Measurements from ENCODE around the gene ANKRD39. TPM values are rescaled to one million over a fixed set of nuclear protein-coding genes. Genes with fewer than 3 reads are reported as not detected.

Gene ANKRD39
- total RNA-seq, 1 experiment from 2014 or later: 24.4 TPM

DNA sequence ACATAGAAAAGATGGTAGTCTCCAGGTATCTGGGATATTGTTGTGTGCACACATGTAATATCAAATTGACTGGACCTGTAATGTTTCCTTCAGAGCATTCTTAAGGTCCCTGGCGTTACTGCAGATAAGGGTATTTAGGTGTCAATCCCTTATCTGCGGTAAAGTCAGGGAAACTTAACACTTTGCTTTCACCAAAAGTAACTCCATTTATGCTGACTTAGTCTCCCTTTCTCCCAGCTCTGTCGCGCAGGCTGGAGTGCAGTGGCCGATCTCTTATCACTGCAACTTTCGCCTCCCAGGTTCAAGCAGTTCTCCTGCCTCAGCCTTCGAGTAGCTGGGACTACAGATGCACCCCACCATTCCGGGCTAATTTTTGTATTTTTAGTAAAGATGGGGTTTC lies 39.9 kb downstream of the ANKRD39 start:
- H3K36me3 ChIP-seq (ENCODE audit: control insufficient read depth, insufficient read depth, low read length): no peaks in the 10 kb centered on the region; the same call in 1 of the 2 replicates
- H3K4me1 ChIP-seq (ENCODE audit: control insufficient read depth, insufficient read depth, low read length): peaks cover 35% of the 10 kb centered on the region
- no TSS peak for BruUV-seq (replicated peaks)
- ChIA-PET POLR2A (no interaction called here), CTCF (no interaction called here)
- no peaks in the 10 kb centered on the region for H3K27me3 ChIP-seq (ENCODE audit: control insufficient read depth, insufficient read depth, low read length)
- H3K27ac ChIP-seq (ENCODE audit: low read length): no peak overlapping the region; the same call in 1 of the 2 replicates
- intact Hi-C loops (cut with micrococcal nuclease; ENCODE audit: unreplicated experiment) (no loop called here), in situ Hi-C loops (cut with HindIII; ENCODE audit: low pct_unique_long_range_greater_than_20kb, low sequenced_read_pairs) (no loop called here)
- no peaks in the 10 kb centered on the region for H3K9me3 ChIP-seq (ENCODE audit: control insufficient read depth, insufficient read depth, low read depth, low read length)
- TF ChIP-seq TCF7L2 (IDR thresholded peaks at IDR 0.05; ENCODE audit: low read depth, low read length): no peak
- TF ChIP-seq POLR2AphosphoS5 (IDR thresholded peaks at IDR 0.05; ENCODE audit: low read depth, low read length): no peak
- TF ChIP-seq, protein P1, sequence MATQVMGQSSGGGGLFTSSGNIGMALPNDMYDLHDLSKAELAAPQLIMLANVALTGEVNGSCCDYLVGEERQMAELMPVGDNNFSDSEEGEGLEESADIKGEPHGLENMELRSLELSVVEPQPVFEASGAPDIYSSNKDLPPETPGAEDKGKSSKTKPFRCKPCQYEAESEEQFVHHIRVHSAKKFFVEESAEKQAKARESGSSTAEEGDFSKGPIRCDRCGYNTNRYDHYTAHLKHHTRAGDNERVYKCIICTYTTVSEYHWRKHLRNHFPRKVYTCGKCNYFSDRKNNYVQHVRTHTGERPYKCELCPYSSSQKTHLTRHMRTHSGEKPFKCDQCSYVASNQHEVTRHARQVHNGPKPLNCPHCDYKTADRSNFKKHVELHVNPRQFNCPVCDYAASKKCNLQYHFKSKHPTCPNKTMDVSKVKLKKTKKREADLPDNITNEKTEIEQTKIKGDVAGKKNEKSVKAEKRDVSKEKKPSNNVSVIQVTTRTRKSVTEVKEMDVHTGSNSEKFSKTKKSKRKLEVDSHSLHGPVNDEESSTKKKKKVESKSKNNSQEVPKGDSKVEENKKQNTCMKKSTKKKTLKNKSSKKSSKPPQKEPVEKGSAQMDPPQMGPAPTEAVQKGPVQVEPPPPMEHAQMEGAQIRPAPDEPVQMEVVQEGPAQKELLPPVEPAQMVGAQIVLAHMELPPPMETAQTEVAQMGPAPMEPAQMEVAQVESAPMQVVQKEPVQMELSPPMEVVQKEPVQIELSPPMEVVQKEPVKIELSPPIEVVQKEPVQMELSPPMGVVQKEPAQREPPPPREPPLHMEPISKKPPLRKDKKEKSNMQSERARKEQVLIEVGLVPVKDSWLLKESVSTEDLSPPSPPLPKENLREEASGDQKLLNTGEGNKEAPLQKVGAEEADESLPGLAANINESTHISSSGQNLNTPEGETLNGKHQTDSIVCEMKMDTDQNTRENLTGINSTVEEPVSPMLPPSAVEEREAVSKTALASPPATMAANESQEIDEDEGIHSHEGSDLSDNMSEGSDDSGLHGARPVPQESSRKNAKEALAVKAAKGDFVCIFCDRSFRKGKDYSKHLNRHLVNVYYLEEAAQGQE (IDR thresholded peaks at IDR 0.05; ENCODE audit: insufficient read depth in 1 of 2, low read depth in 2 of 2, low read length in 1 of 2): no peak
- TF ChIP-seq SIN3A (IDR thresholded peaks at IDR 0.05; ENCODE audit: borderline replicate concordance, insufficient read depth, low read depth, low read length): no peak
- TF ChIP-seq, protein P2, sequence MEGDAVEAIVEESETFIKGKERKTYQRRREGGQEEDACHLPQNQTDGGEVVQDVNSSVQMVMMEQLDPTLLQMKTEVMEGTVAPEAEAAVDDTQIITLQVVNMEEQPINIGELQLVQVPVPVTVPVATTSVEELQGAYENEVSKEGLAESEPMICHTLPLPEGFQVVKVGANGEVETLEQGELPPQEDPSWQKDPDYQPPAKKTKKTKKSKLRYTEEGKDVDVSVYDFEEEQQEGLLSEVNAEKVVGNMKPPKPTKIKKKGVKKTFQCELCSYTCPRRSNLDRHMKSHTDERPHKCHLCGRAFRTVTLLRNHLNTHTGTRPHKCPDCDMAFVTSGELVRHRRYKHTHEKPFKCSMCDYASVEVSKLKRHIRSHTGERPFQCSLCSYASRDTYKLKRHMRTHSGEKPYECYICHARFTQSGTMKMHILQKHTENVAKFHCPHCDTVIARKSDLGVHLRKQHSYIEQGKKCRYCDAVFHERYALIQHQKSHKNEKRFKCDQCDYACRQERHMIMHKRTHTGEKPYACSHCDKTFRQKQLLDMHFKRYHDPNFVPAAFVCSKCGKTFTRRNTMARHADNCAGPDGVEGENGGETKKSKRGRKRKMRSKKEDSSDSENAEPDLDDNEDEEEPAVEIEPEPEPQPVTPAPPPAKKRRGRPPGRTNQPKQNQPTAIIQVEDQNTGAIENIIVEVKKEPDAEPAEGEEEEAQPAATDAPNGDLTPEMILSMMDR (IDR thresholded peaks at IDR 0.05): no peak
- DNase-seq (ENCODE audit: low read depth, low spot score): no peak
- no peak for ATAC-seq
- H3K4me3 ChIP-seq (ENCODE audit: low read depth in 2 of 2, low read length in 2 of 2): peak overlapping the region; percentile 71 to 75

DNA sequence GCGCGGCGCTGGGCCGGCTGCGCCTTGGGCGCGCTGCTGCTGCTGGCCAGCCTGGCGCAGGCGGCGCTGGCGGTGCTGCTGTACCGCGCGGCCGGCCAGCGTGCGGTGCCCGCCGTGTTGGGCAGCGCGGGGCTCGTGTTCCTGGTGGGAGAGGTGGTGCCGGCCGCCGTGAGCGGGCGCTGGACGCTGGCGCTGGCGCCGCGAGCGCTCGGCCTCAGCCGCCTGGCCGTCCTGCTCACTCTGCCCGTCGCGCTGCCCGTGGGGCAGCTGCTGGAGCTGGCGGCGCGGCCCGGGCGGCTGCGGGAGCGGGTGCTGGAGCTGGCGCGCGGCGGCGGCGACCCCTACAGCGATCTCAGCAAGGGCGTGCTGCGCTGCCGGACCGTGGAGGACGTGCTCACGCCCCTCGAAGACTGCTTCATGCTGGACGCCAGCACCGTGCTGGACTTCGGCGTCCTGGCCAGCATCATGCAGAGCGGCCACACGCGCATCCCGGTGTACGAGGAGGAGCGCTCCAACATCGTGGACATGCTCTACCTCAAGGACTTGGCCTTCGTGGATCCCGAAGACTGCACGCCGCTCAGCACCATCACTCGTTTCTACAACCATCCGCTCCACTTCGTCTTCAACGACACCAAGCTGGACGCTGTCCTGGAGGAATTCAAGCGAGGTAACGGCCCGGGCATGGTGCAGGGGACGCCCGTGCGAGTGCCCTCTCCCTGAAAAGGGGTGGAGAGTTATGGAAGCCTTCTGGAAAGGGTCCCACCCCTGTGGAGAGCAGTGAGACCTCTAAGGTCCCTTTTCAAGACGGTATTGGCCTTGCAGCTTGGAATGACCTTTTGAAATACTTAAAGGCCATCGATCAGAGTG lies 40.7 kb downstream of the ANKRD39 start:
- CTCF ChIA-PET: no interaction called here
- in situ Hi-C loops (cut with HindIII; ENCODE audit: low pct_unique_long_range_greater_than_20kb, low sequenced_read_pairs): no loop called here
- intact Hi-C loops (cut with micrococcal nuclease; ENCODE audit: unreplicated experiment): no loop called here
- Histone ChIP-seq H3K27ac (ENCODE audit: low read length) (peak overlapping the region; percentile 70), H3K4me3 (ENCODE audit: low read depth in 2 of 2, low read length in 2 of 2) (peak overlapping the region; percentile 71 to 75), H3K9me3 (ENCODE audit: control insufficient read depth, insufficient read depth, low read depth, low read length) (no peaks in the 10 kb centered on the region), H3K27me3 (ENCODE audit: control insufficient read depth, insufficient read depth, low read length) (no peaks in the 10 kb centered on the region), H3K36me3 (ENCODE audit: control insufficient read depth, insufficient read depth, low read length) (no peaks in the 10 kb centered on the region; the same call in 1 of the 2 replicates), H3K4me1 (ENCODE audit: control insufficient read depth, insufficient read depth, low read length) (peaks cover 35% of the 10 kb centered on the region)
- DNase-seq (ENCODE audit: low read depth, low spot score): no peak
- POLR2A ChIA-PET: no interaction called here
- peak; percentile 6; the same call in 1 of the 2 replicates for ATAC-seq
- TF ChIP-seq POLR2AphosphoS5 (IDR thresholded peaks at IDR 0.05; ENCODE audit: low read depth, low read length): no peak
- TF ChIP-seq, protein P2 (IDR thresholded peaks at IDR 0.05): no peak
- TF ChIP-seq TCF7L2 (IDR thresholded peaks at IDR 0.05; ENCODE audit: low read depth, low read length): no peak
- no peak for TF ChIP-seq SIN3A (IDR thresholded peaks at IDR 0.05; ENCODE audit: borderline replicate concordance, insufficient read depth, low read depth, low read length)
- TF ChIP-seq, protein P1 (IDR thresholded peaks at IDR 0.05; ENCODE audit: insufficient read depth in 1 of 2, low read depth in 2 of 2, low read length in 1 of 2): 0 out of 4 replicates have a peak, but pooled peaks of 1 of the 2 experiments have one; percentile 16
- BruUV-seq (replicated peaks): no TSS peak
